Sigmoid colon (tissue), 7 donors: ENCODE measurements around the gene NUP160. TPM values are rescaled to one million over a fixed set of nuclear protein-coding genes. Genes with fewer than 3 reads are reported as not detected.
"Not testable (repeated sequence)": the region's sequence is repeated elsewhere in the genome, so short reads cannot be mapped to it uniquely, and the experiment has no call there.

Experiments used
- DNase-seq: peaks from one replicate; pipeline ENCODE4 v3.0.0-alpha.2; 2019
- H3K27ac ChIP-seq, 4 donors: fragments of 200-600 bp; sonication (generic); one replicate each; pipeline ENCODE4 v1.5.1; 2016 to 2019; ENCODE audit warnings: mild to moderate bottlenecking in 1 of 4
- H3K27me3 ChIP-seq, 3 donors: fragments of 200-600 bp; sonication (generic); one replicate each; pipeline ENCODE4 v1.5.1; 2019; ENCODE audit warnings: mild to moderate bottlenecking in 1 of 3
- H3K36me3 ChIP-seq, 4 donors: fragments of 200-600 bp; sonication (generic); one replicate each; pipeline ENCODE4 v1.5.1; 2016 to 2019
- H3K4me1 ChIP-seq, 4 donors: fragments of 200-600 bp; sonication (generic); one replicate each; pipeline ENCODE4 v1.5.1; 2017 to 2019
- H3K4me3 ChIP-seq, 4 donors: fragments of 200-600 bp; sonication (generic); one replicate each; pipeline ENCODE4 v1.5.1; 2017 to 2019; ENCODE audit warnings: mild to moderate bottlenecking in 2 of 4, moderate library complexity in 1 of 4
- H3K9me3 ChIP-seq, 4 donors: fragments of 200-600 bp in 3 of 4; sonication (generic) in 3 of 4; one replicate each; pipeline versions ENCODE4 v1.5.1 to v1.6.1; 2013 to 2019
- CTCF ChIP-seq, 4 experiments: fragments of 450-650 bp in 3 of 4; fragments of 200-600 bp in 1 of 4; IDR thresholded peaks; one replicate each; pipeline ENCODE4 v1.5.1; 2016 to 2019; ENCODE audit warnings: antibody characterized with exemption in 4 of 4, mild to moderate bottlenecking in 3 of 4, moderate library complexity in 2 of 4
- EP300 ChIP-seq, 4 donors: sonication (generic); formaldehyde crosslinking; IDR thresholded peaks; one replicate each; pipeline ENCODE4 v1.6.1; 2017; ENCODE audit warnings: antibody characterized with exemption in 4 of 4
- POLR2A ChIP-seq, 2 donors: fragments of 450-650 bp; IDR thresholded peaks; one replicate each; pipeline ENCODE4 v1.6.1; 2016; ENCODE audit warnings: antibody characterized with exemption in 2 of 2, mild to moderate bottlenecking in 2 of 2, moderate library complexity in 2 of 2
- POLR2AphosphoS5 ChIP-seq, 4 donors: sonication (generic); formaldehyde crosslinking; IDR thresholded peaks; one replicate each; pipeline ENCODE4 v1.6.1; 2017; ENCODE audit warnings: antibody characterized with exemption in 4 of 4
- WGBS, 2 donors: extraction: QIAGEN DNeasy Blood & Tissue Kit; methylation state at CpG; one replicate each; pipeline ENCODE4 v1.1.7; 2013; 5-methylcytosine and 5-hydroxymethylcytosine counted together
- intact Hi-C: fragments of 100-400 bp; cut with DNase I; formaldehyde crosslinking; loops from one replicate; pipeline ENCODE4 v1.15.1; 2023
- polyA plus RNA-seq, 3 donors: library from polyadenylated mRNA; stranded (reverse); fragments of 200-250 nt; gene quantifications; one replicate each; pipeline ENCODE4 v1.2.3, GENCODE V29; 2013
- total RNA-seq, 4 donors: library from RNA; depleted of rRNA; stranded (reverse); fragments of >200 nt; gene quantifications; one replicate each; pipeline ENCODE4 v1.1.0, GENCODE V29; 2016
- donor health status: healthy with polysubstance abuse.
- donor health status: Bipolar disorder and iron deficiency.
- donor health status: healthy.

Gene NUP160
- total and polyA plus RNA-seq, 7 donors = 4.6 to 23.2 (median 16.3) TPM

- peaks cover 0 to 4% (median 0%) of the 10 kb centered on the region in 4 donors for H3K9me3 ChIP-seq
- 78 to 81% methylated on average over 10 of the region's 10 CpGs for WGBS, 2 donors
- H3K27ac ChIP-seq = no peak overlapping the region
- no peaks in the 10 kb centered on the region for H3K27me3 ChIP-seq
- no peaks in the 10 kb centered on the region for H3K4me1 ChIP-seq
- no peak overlapping the region for H3K4me3 ChIP-seq
- TF ChIP-seq EP300 (IDR thresholded peaks at IDR 0.05) (no peak), CTCF (IDR thresholded peaks at IDR 0.05) (no peak), POLR2A (IDR thresholded peaks at IDR 0.05) (no peak), POLR2AphosphoS5 (IDR thresholded peaks at IDR 0.05) (no peak)
- DNase-seq = no peak
- intact Hi-C loops = no loop called here
- H3K36me3 ChIP-seq = no peaks in the 10 kb centered on the region
These were observed 31.4 kb upstream of the NUP160 start for GRCh38 chr11:47879259-47880158.

- H3K36me3 ChIP-seq, H3K4me3 ChIP-seq, H3K27ac ChIP-seq, H3K4me1 ChIP-seq, DNase-seq, intact Hi-C loops, H3K9me3 ChIP-seq, H3K27me3 ChIP-seq: not testable (repeated sequence)
- 83 to 91% methylated on average over 10 of the region's 10 CpGs for WGBS, 2 donors
These were observed 27.7 kb upstream of the NUP160 start for GRCh38 chr11:47875858-47876257.

- no peak for TF ChIP-seq EP300 (IDR thresholded peaks at IDR 0.05)
- TF ChIP-seq POLR2A (IDR thresholded peaks at IDR 0.05) = no peak
- TF ChIP-seq POLR2AphosphoS5 (IDR thresholded peaks at IDR 0.05) = no peak
- no peak for TF ChIP-seq CTCF (IDR thresholded peaks at IDR 0.05)
- Histone ChIP-seq H3K4me3 (no peak overlapping the region), H3K27ac (peak overlapping the region; percentile 3 to 37 (median 20)), H3K27me3 (no peaks in the 10 kb centered on the region), H3K9me3 (peaks cover 0 to under 1% (median 0%) of the 10 kb centered on the region in 4 donors), H3K4me1 (no peaks in the 10 kb centered on the region), H3K36me3 (no peaks in the 10 kb centered on the region)
- DNase-seq = no peak
- 92 to 95% methylated on average over 2 of the region's 2 CpGs for WGBS, 2 donors
- intact Hi-C loops = no loop called here
These were observed 22.3 kb upstream of the NUP160 start for GRCh38 chr11:47870404-47870803.

- WGBS, 2 donors = 25 to 67% methylated on average over 2 of the region's 2 CpGs
- H3K9me3 ChIP-seq = no peaks in the 10 kb centered on the region
- no peak overlapping the region for H3K4me3 ChIP-seq
- no peaks in the 10 kb centered on the region for H3K27me3 ChIP-seq
- H3K36me3 ChIP-seq = no peaks in the 10 kb centered on the region
- H3K4me1 ChIP-seq = no peaks in the 10 kb centered on the region
- intact Hi-C loops = no loop called here
- TF ChIP-seq CTCF (IDR thresholded peaks at IDR 0.05) (no peak), POLR2AphosphoS5 (IDR thresholded peaks at IDR 0.05) (no peak), POLR2A (IDR thresholded peaks at IDR 0.05) (no peak), EP300 (IDR thresholded peaks at IDR 0.05) (no peak)
- peak overlapping the region; percentile 3 to 37 (median 14) for H3K27ac ChIP-seq
- DNase-seq = no peak
These were observed 21.6 kb upstream of the NUP160 start for GRCh38 chr11:47869544-47870393.

GRCh38 chr11:47867823-47868222 is 19.7 kb upstream of the NUP160 start:
- DNase-seq = no peak
- Histone ChIP-seq H3K36me3 (no peaks in the 10 kb centered on the region), H3K4me1 (peaks cover 0 to 6% (median 0%) of the 10 kb centered on the region in 4 donors), H3K4me3 (no peak overlapping the region), H3K27me3 (no peaks in the 10 kb centered on the region), H3K9me3 (no peaks in the 10 kb centered on the region), H3K27ac (no peak overlapping the region)
- 95% methylated on average over 3 of the region's 3 CpGs for WGBS, 2 donors
- no peak for TF ChIP-seq EP300 (IDR thresholded peaks at IDR 0.05)
- no peak for TF ChIP-seq CTCF (IDR thresholded peaks at IDR 0.05)
- no peak for TF ChIP-seq POLR2A (IDR thresholded peaks at IDR 0.05)
- TF ChIP-seq POLR2AphosphoS5 (IDR thresholded peaks at IDR 0.05) = no peak
- intact Hi-C loops = no loop called here

GRCh38 chr11:47866892-47867291 is 18.7 kb upstream of the NUP160 start:
- intact Hi-C loops, H3K9me3 ChIP-seq, H3K4me3 ChIP-seq, DNase-seq, H3K27me3 ChIP-seq, H3K4me1 ChIP-seq, H3K27ac ChIP-seq, H3K36me3 ChIP-seq: not testable (repeated sequence)
- WGBS, 2 donors = 79 to 88% methylated on average over 6 of the region's 6 CpGs
